ENCODE results near the gene ZNF561. TPM values are rescaled to one million over a fixed set of nuclear protein-coding genes. Genes with fewer than 3 reads are reported as not detected.

ZNF561 gene
- total RNA-seq, 2 experiments from 2014 or later: 45.1 to 46.2 TPM

DNA sequence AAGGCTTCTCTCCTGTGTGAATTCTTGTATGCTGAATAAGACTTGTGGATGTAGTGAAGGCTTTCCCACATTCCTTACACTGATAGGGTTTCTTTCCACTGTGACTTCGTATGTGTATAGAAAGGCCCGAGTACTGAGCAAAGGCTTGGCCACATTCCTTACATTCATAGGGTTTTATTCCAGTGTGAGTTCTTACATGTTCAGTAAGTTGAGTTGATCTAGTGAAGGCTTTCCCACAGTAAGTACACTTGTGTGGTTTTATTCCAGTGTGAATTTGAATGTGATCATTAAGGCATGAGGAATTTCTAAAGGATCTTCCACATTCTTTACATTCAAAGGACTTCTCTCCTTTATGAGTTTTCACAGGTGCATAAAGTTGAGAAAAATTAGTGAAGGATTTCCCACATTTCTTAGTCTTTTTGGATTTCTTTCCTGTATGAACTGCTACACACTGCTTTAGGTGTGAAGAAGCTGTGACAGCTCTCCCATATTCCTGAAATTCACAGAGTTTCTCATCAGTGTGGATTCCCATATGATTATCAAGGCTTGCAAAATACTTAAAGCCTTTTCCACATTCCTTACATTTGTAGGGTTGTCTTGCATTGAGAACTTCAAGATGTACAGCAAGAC is 10.4 kb downstream of the ZNF561 start:
- H3K27ac ChIP-seq (ENCODE audit: low read depth in 1 of 2, low read length in 2 of 2): no peak overlapping the region
- ChIA-PET POLR2A (no interaction called here), CTCF (interaction anchor here (0.7 kb wide), 1 partner anchor 24 kb away, joined by 3 read pairs; no protein-coding TSS in a partner anchor)
- intact Hi-C loops (cut with DNase I, micrococcal nuclease): no loop called here
- TF ChIP-seq CTCF (IDR thresholded peaks at IDR 0.05): no peak
- H3K9me3 Mint-ChIP-seq: peaks cover 15% of the 10 kb centered on the region
- no peaks in the 10 kb centered on the region for H3K4me1 Mint-ChIP-seq (ENCODE audit: low read depth)
- ATAC-seq (ENCODE audit: poor library complexity): no peak
- H3K36me3 Mint-ChIP-seq (ENCODE audit: low read depth): peaks cover 89% of the 10 kb centered on the region
- H3K36me3 ChIP-seq (ENCODE audit: insufficient read depth, low read length): peaks cover 57% of the 10 kb centered on the region
- no peaks in the 10 kb centered on the region for H3K4me1 ChIP-seq (ENCODE audit: insufficient read depth, low read length)
- no peak overlapping the region for H3K27ac Mint-ChIP-seq
- no peak for DNase-seq
- H3K4me3 ChIP-seq (ENCODE audit: low read length): no peak overlapping the region
- H3K27me3 ChIP-seq (ENCODE audit: control insufficient read depth in 1 of 2, insufficient read depth in 2 of 2, low read length in 2 of 2): no peaks in the 10 kb centered on the region
- no peak overlapping the region for H3K4me3 Mint-ChIP-seq
- peaks cover 39 to 76% of the 10 kb centered on the region in 2 experiments for H3K9me3 ChIP-seq (ENCODE audit: control insufficient read depth in 1 of 2, insufficient read depth in 1 of 2, low read length in 2 of 2)
- H3K27me3 Mint-ChIP-seq: no peaks in the 10 kb centered on the region

DNA sequence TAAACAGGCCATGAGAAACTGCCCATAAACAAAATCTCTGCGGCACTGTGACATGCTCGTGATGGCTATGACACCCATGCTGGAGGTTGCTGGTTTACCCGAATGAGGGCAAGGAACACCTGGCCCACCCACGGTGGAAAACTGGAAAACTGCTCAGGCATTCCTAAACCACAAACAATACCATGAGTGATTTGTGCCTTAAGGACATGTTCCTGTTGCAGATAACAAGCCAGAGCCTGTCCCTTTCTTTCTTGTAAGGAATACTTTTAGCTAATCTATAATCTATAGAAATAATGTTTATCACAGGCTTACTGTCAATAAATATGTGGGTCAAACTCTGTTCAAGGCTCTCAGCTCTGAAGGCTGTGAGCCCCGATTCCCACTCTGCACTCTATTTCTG is 12.1 kb downstream of the ZNF561 start:
- no peak for DNase-seq
- POLR2A ChIA-PET: no interaction called here
- no peaks in the 10 kb centered on the region for H3K27me3 Mint-ChIP-seq
- no peaks in the 10 kb centered on the region for H3K4me1 ChIP-seq (ENCODE audit: insufficient read depth, low read length)
- H3K27ac ChIP-seq (ENCODE audit: low read depth in 1 of 2, low read length in 2 of 2): no peak overlapping the region
- H3K36me3 ChIP-seq (ENCODE audit: insufficient read depth, low read length): peaks cover 41% of the 10 kb centered on the region
- CTCF ChIA-PET: no interaction called here
- H3K27me3 ChIP-seq (ENCODE audit: control insufficient read depth in 1 of 2, insufficient read depth in 2 of 2, low read length in 2 of 2): no peaks in the 10 kb centered on the region
- intact Hi-C loops (cut with DNase I, micrococcal nuclease): no loop called here
- peaks cover 81% of the 10 kb centered on the region for H3K36me3 Mint-ChIP-seq (ENCODE audit: low read depth)
- no peak for ATAC-seq (ENCODE audit: poor library complexity)
- no peak overlapping the region for H3K4me3 Mint-ChIP-seq
- no peak overlapping the region for H3K4me3 ChIP-seq (ENCODE audit: low read length)
- H3K27ac Mint-ChIP-seq: no peak overlapping the region
- no peak for TF ChIP-seq CTCF (IDR thresholded peaks at IDR 0.05)
- H3K4me1 Mint-ChIP-seq (ENCODE audit: low read depth): no peaks in the 10 kb centered on the region
- peaks cover 55 to 83% of the 10 kb centered on the region in 2 experiments for H3K9me3 ChIP-seq (ENCODE audit: control insufficient read depth in 1 of 2, insufficient read depth in 1 of 2, low read length in 2 of 2)
- peaks cover 15% of the 10 kb centered on the region for H3K9me3 Mint-ChIP-seq

DNA sequence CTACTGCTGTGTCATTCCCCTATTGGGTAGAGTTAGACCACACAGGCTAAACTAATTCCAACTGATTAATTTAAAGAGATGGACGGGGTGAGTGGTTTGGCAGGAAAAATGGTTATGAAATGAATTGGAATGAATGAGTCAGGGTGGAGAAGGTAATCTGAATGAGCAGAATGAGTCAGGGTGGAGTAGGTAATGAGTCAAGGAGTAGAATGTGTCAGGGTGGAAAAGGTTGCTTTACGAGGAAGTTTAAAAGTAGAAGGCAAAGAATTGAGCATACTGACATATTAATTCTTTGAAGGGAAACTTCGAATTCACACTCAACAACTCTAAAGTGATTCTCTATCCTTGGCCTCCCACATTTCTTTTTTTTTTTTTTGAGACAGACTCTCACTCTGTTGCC is 24.0 kb downstream of the ZNF561 start:
- Histone ChIP-seq H3K27me3 (ENCODE audit: control insufficient read depth in 1 of 2, insufficient read depth in 2 of 2, low read length in 2 of 2) (no peaks in the 10 kb centered on the region), H3K27ac (ENCODE audit: low read depth in 1 of 2, low read length in 2 of 2) (no peak overlapping the region), H3K9me3 (ENCODE audit: control insufficient read depth in 1 of 2, insufficient read depth in 1 of 2, low read length in 2 of 2) (peaks cover 13 to 15% of the 10 kb centered on the region in 2 experiments), H3K36me3 (ENCODE audit: insufficient read depth, low read length) (no peaks in the 10 kb centered on the region), H3K4me1 (ENCODE audit: insufficient read depth, low read length) (no peaks in the 10 kb centered on the region), H3K4me3 (ENCODE audit: low read length) (no peak overlapping the region)
- ChIA-PET CTCF (interaction anchor here (0.8 kb wide), 1 partner anchor 15 kb away, joined by 3 read pairs; no protein-coding TSS in a partner anchor), POLR2A (no interaction called here)
- ATAC-seq (ENCODE audit: poor library complexity) (no peak), DNase-seq (no peak)
- no peak for TF ChIP-seq CTCF (IDR thresholded peaks at IDR 0.05)
- Mint-ChIP-seq H3K27ac (no peak overlapping the region), H3K4me1 (ENCODE audit: low read depth) (no peaks in the 10 kb centered on the region), H3K27me3 (peaks cover 25% of the 10 kb centered on the region), H3K4me3 (no peak overlapping the region), H3K36me3 (ENCODE audit: low read depth) (peaks cover 9% of the 10 kb centered on the region), H3K9me3 (peaks cover 6% of the 10 kb centered on the region)
- intact Hi-C loops (cut with DNase I, micrococcal nuclease): no loop called here
